NCI-H748 treated with DMSO at 0.1 percent for 48 hours (cell line): ENCODE measurements around the gene OGG1.

Experiments
- DNase-seq: peaks from one replicate; lab custom pipeline; 2025; lab: John Stamatoyannopoulos, UW

Gene OGG1

GRCh38 chr3:9727743-9728142, 22.0 kb upstream of the OGG1 start:
- DNase-seq = no peak

- DNase-seq = no peak
Observed at GRCh38 chr3:9729419-9729818, 20.3 kb upstream of the OGG1 start.

- DNase-seq = no peak
Observed at GRCh38 chr3:9730657-9731205, 19.0 kb upstream of the OGG1 start.

DNA sequence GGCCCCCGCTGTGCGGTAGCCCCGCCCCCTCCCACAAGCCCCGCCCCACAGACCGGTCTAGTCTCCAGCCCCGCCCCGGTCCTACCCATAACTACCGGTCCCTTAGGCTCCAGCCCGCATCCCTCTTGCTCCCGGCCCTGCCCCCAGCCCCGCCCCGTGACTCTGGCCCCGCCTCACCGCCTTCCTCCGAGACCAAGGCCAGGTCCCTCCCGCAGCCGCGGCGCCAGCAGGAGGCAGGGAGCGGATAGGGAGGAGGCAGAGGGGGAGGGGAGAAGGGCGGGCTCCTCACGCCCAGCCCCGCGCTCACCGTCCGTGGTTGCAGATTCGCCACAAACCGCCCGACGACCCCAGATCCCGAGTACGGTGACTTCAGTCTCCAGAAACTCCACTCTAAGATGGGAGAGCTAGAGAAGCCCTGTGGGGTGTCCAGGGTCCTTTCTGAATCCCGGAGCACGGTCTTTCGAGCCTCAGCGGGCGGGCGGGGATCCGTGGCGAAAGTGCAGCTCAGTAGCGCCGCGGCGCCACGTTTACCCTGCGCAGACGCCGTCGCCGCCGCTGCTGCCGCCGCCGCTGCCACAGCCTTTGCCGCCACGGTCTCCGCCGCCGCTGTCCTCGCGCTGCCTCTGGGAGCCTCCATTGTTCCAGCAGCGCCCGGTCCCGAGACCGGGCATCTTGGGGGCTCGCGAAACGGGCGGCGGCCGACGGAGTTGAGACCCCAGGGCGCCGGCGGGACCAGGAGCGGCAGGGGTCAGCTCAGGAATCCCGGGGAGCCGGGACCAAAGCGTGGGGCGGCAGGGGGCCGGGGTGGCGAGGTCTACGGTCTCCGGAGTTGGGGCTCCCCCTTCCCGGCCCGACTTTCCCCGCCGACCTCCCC, 18.3 kb upstream of the OGG1 start, which contains the start of gene BRPF1:
Gene BRPF1 (plus strand): TSS at position 530 of the 874 bp plus-strand sequence. CDS start 2,406 bp downstream, outside the sequence.
- DNase-seq = peak; percentile 87

DNA sequence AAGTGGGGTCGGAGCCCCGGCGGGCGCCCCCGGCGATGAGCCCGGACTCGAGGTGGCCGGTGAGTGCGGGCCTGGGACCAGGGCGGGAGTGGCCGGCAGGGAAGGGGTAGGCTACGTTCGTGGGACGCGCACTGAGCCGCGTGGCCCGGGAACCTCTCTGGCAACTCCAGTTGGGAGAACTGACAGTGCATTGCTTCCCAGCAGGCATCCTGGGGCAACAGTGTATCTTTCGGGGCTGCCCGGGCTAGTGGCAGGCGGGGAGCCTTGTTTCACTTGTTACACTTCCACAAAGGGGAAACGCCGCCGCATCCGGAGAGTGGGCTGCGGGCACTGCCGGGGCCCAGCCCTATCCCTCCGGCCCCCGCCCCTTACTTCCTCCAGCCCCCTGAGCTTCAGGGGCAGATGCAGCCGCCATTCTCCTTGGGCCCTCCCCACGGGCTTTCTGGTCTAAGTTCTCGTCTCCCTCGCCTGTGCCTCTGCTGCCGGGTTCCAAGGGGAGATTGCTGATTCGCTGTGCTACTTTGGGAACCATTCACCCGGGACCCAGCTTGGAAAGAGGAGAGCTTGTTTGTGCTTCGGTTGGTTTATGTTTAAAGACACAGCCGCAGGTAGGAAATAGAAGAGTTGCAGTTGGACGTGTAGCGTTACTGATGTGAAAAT, 17.5 kb upstream of the OGG1 start:
- DNase-seq = no peak

DNA sequence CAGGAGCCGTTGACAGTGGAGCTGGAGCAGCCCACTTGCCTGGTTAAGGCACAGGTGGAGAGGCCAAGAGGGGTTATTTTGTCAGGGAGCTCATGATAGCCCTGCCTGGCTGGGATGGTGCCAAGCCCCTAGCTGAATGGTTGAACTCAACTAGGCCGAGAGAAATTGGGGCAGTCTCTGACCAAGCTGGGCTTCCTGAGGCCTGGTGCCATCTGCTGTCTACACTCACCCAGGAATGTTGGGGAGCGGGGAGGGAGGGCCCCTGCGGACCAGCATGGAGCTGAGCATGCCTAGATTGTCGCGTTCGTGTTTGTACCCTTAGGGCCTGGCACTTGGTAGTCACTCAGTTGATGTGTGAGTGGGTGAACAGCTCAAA, 17.0 kb upstream of the OGG1 start:
- DNase-seq = no peak

DNA sequence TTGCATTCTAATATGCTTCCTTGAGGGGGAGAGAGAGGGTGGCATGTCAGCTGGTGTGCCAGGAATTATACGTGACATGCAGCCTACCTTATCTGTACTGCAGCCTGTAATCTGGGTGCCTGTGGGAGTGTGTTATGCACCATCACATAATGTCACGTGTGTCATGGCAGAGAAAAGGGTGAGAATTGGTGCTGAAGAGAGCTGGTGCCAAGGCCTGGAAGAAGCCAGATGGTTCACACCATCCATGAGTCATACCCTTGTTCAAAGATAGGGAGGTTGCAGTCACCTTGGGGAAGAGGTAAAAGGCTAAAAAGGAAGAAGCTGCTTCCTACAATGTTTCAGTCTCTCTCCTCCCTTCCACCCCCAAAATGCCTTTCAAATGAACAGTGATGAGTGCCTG, 12.9 kb upstream of the OGG1 start:
- no peak for DNase-seq

- DNase-seq = no peak
Observed at GRCh38 chr3:9739181-9739580, 10.6 kb upstream of the OGG1 start.

DNA sequence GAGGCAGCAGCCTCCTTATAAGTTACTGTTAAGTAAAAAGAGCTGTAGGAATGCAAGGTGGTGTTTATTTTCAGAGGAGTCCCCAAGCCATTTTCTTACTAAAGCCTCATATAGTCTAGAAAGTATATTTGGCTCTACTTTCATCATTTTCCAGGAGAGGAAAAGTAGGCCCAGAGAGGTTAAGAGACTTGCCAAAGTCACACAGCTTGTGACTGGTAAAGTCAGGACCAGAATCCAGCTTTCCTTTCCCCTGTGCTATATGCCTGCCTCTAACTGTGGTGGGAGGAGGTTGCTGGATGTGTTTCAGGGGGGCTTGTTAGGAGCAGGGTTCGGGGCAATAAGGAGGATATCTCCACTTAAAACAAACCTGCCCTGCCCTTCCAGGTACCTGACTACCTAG, 7.2 kb upstream of the OGG1 start:
- DNase-seq = no peak

GRCh38 chr3:9743548-9743947, 6.2 kb upstream of the OGG1 start:
- DNase-seq = no peak

DNA sequence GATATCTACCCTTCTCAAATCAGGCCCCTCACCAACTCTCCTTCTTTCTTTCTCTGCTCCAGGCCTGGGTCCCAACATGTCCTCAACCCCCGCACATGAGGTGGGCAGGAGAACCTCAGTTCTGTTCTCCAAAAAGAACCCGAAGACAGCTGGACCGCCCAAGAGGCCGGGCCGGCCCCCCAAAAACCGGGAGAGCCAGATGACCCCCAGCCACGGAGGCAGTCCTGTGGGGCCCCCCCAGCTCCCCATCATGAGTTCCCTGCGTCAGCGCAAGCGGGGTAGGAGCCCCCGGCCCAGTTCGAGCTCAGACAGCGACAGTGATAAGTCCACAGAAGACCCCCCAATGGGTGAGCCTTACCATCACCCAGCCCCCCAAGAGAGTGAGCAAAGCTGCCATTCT, 5.6 kb upstream of the OGG1 start:
- no peak for DNase-seq

DNA sequence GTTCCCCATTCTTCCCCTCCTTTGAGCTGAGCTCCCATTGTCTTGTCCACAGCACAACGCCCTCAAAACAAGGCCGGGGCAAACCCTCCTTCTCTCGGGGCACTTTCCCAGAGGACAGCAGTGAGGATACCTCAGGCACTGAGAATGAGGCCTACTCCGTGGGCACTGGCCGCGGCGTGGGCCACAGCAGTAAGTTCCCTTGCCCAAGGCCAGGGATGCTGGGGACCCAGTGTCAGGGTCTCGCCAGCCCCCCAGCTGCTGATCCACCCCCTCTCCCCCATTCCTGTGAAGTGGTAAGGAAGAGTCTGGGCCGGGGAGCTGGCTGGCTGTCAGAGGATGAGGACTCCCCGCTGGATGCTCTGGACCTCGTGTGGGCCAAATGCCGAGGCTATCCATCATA, 4.2 kb upstream of the OGG1 start:
- no peak for DNase-seq

DNA sequence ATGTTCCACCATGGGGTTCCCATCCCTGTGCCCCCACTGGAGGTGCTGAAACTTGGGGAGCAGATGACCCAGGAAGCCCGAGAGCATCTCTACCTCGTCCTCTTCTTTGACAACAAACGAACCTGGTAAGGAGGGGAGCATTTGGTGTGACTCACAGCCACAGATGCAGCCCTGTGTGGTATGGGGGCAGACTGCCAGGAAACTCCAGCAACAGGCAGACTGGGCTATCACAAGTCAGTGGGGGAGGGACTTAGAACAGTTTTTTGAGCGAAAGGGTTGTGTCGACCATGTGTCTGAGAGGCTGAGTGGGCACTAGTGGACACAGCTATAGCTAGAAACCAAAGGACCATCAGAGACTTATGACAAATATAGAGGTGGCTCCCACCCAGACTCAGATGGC, 3.4 kb upstream of the OGG1 start:
- no peak for DNase-seq

GRCh38 chr3:9747267-9747666, 2.5 kb upstream of the OGG1 start:
- DNase-seq = no peak

GRCh38 chr3:9748031-9748430, 1.7 kb upstream of the OGG1 start:
- DNase-seq = no peak

DNA sequence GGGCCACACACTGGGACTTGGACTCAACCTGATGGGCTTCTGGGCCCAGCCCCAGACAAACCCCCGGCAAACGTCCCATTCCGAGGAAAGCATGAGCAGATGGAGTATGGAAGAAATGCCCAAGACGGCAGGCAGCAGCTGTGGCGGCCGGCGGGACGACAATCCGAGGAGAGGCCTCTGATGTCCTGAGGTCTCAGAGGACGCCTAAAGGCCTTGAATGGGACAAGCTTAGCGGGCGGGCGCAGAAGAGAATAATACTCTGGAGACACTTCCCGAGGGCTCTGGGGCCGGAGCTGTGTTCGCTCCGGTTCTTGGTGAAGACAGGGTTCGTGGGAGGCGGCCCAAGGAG, 482 bp upstream of the OGG1 start:
- DNase-seq = no peak

DNA sequence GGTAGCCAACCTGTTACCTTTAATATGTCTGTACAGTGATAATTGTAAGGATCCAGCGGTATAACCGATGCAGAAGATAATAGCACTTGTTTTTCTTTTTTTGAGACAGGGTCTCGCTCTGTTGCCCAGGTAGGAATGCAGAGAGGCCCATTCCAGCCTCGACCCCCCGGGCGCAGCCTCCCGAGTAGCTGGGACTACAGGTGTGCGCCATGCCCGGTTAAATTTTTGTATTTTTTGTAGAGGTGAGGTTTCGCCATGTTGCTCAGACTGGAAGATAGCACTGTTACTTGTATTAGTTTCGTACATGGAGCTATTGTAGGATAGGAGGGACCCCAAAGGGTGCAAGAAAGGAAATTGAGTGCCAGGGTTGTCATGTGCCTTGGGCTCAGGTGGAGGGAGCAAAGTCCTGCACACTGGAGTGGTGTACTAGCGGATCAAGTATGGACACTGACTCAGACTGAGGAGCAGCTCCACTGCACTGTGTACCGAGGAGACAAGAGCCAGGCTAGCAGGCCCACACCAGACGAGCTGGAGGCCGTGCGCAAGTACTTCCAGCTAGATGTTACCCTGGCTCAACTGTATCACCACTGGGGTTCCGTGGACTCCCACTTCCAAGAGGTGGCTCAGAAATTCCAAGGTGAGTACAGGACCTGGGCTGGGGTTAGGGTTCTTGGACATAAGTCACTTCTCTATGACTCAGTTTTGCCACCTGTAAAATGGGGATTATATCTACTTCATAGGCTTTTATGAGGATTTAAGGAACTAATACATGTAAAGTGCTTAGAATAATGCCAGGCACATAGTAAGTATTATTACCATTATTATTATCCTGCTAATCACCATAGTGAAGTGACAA, 1.0 kb downstream of the OGG1 start:
- DNase-seq = no peak

GRCh38 chr3:9754678-9755077, 4.9 kb downstream of the OGG1 start:
- no peak for DNase-seq

- no peak for DNase-seq
Observed at GRCh38 chr3:9757427-9757826, 7.7 kb downstream of the OGG1 start.

DNA sequence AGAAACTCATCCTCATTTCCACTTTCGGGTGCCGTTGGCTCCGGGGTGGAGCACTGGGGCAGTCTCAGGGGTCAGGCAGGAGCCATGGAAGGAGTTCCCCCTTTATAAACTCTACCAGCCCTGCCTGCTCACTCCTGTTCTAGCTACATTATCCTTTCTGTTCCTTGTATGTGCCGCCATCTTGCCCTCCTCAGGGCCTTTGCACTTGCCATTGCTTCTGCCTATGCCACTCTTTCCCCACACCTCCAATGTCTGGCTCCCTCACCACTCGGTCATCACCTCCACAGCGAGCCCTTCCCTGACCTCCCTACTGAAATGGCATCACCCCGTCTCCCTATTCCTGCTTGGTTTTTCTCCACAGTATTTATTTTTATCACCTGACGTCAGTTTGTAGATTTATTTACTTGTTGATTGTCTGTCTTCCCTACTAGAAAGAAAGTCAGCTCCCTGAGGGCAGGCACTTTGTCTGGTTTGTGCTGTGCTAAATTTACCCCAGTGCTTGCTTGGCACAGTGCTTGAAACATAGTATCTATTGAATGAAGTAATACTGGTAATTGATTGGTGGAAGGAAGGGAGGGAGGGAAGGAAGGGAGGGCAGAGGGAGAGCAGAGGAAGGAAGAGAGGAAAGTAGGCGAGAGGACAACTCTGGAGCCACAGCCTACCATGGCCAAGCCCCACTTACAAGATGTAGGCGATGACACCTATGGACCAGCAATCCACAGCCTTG, 11.2 kb downstream of the OGG1 start:
- no peak for DNase-seq

- DNase-seq = no peak
Observed at GRCh38 chr3:9761919-9762318, 12.2 kb downstream of the OGG1 start.

DNA sequence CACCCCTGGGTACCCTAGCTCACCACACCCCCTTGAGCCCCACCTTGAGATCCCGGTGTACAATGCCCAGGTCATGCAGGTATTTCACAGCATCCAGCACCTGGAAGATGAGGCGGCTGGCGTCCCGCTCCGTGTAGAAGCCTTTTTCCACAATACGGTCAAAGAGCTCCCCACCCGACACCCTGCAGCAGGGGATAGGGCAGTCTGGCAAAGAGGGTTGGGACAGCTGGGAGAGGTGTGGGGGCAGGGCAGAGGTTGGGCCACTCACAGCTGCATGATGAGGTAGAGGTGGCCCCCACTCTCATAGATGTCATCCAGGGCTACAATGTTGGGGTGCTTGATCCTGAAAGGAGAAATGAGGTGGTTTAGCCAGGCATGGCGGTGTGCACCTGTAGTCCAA, 13.1 kb downstream of the OGG1 start:
- no peak for DNase-seq
